Esophagus muscularis mucosa (tissue), 4 donors: ENCODE measurements around the gene PNKP. TPM values are rescaled to one million over a fixed set of nuclear protein-coding genes. Genes with fewer than 3 reads are reported as not detected.

Experiments
- DNase-seq: peaks from one replicate; pipeline ENCODE4 v3.0.0-alpha.2; 2017; ENCODE audit errors: extremely low spot score
- H3K27ac ChIP-seq, 4 donors: fragments of 200-600 bp; sonication (generic); replicated peaks in 1 of 4; 1 replicate in 3 of 4; 2 replicates in 1 of 4; pipeline ENCODE4 v1.5.1; 2016 to 2019; ENCODE audit warnings: mild to moderate bottlenecking in 1 of 4
- H3K27me3 ChIP-seq, 4 donors: fragments of 200-600 bp; sonication (generic); one replicate each; pipeline versions ENCODE4 v1.5.1 to v1.6.0; 2016 to 2019
- H3K36me3 ChIP-seq, 4 donors: fragments of 200-600 bp; sonication (generic); one replicate each; pipeline ENCODE4 v1.5.1; 2016 to 2019
- H3K4me1 ChIP-seq, 4 donors: fragments of 200-600 bp; sonication (generic); one replicate each; pipeline ENCODE4 v1.5.1; 2016 to 2019
- H3K4me3 ChIP-seq, 4 donors: fragments of 200-600 bp; sonication (generic); 1 replicate in 2 of 4; 2 replicates in 2 of 4; pipeline ENCODE4 v1.5.1; 2016 to 2019; ENCODE audit warnings: mild to moderate bottlenecking in 4 of 4, moderate library complexity in 1 of 4
- H3K9me3 ChIP-seq, 4 donors: fragments of 200-600 bp; sonication (generic); 1 replicate in 3 of 4; 2 replicates in 1 of 4; pipeline ENCODE4 v1.5.1; 2016 to 2019
- EP300 ChIP-seq: sonication (generic); formaldehyde crosslinking; IDR thresholded peaks from one replicate; pipeline ENCODE4 v1.6.1; 2017; ENCODE audit warnings: antibody characterized with exemption
- POLR2A ChIP-seq: fragments of 450-650 bp; IDR thresholded peaks from one replicate; pipeline ENCODE4 v1.6.1; 2017; ENCODE audit warnings: antibody characterized with exemption, moderate library complexity, mild to moderate bottlenecking, low read depth
- POLR2AphosphoS5 ChIP-seq, 2 donors: sonication (generic); formaldehyde crosslinking; IDR thresholded peaks; one replicate each; pipeline ENCODE4 v1.6.1; 2017; ENCODE audit warnings: antibody characterized with exemption in 2 of 2
- WGBS: methylation state at CpG from one replicate; pipeline ENCODE4 v1.1.5; 2018; 5-methylcytosine and 5-hydroxymethylcytosine counted together
- intact Hi-C: fragments of 100-400 bp; cut with DNase I; formaldehyde crosslinking; loops from one replicate; pipeline ENCODE4 v1.15.1; 2023
- total RNA-seq, 4 donors: library from RNA; depleted of rRNA; stranded (reverse); fragments of >200 nt; gene quantifications; one replicate each; pipeline versions ENCODE4 v1.1.0 to v1.2.1, GENCODE V29; 2016
- TF ChIP-seq, protein P1 (sequence below), 3 experiments: fragments of 200-600 bp in 2 of 3; fragments of 450-650 bp in 1 of 3; sonication (generic) in 2 of 3; IDR thresholded peaks; one replicate each; pipeline ENCODE4 v1.5.1; 2017 to 2019; ENCODE audit warnings: antibody characterized with exemption in 3 of 3, mild to moderate bottlenecking in 2 of 3, moderate library complexity in 1 of 3

PNKP gene
- total RNA-seq, 4 donors from 2014 or later: 21.4 to 43.7 (median 27.8) TPM

GRCh38 chr19:49894879-49895565 is 27.6 kb upstream of the PNKP start:
- peaks cover 0 to 28% (median 8%) of the 10 kb centered on the region in 4 donors for H3K27me3 ChIP-seq
- no peak for TF ChIP-seq POLR2A
- TF ChIP-seq POLR2AphosphoS5 (IDR thresholded peaks at IDR 0.05): no peak
- TF ChIP-seq, protein P1, sequence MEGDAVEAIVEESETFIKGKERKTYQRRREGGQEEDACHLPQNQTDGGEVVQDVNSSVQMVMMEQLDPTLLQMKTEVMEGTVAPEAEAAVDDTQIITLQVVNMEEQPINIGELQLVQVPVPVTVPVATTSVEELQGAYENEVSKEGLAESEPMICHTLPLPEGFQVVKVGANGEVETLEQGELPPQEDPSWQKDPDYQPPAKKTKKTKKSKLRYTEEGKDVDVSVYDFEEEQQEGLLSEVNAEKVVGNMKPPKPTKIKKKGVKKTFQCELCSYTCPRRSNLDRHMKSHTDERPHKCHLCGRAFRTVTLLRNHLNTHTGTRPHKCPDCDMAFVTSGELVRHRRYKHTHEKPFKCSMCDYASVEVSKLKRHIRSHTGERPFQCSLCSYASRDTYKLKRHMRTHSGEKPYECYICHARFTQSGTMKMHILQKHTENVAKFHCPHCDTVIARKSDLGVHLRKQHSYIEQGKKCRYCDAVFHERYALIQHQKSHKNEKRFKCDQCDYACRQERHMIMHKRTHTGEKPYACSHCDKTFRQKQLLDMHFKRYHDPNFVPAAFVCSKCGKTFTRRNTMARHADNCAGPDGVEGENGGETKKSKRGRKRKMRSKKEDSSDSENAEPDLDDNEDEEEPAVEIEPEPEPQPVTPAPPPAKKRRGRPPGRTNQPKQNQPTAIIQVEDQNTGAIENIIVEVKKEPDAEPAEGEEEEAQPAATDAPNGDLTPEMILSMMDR (IDR thresholded peaks at IDR 0.05): no peak
- TF ChIP-seq EP300: no peak

DNA sequence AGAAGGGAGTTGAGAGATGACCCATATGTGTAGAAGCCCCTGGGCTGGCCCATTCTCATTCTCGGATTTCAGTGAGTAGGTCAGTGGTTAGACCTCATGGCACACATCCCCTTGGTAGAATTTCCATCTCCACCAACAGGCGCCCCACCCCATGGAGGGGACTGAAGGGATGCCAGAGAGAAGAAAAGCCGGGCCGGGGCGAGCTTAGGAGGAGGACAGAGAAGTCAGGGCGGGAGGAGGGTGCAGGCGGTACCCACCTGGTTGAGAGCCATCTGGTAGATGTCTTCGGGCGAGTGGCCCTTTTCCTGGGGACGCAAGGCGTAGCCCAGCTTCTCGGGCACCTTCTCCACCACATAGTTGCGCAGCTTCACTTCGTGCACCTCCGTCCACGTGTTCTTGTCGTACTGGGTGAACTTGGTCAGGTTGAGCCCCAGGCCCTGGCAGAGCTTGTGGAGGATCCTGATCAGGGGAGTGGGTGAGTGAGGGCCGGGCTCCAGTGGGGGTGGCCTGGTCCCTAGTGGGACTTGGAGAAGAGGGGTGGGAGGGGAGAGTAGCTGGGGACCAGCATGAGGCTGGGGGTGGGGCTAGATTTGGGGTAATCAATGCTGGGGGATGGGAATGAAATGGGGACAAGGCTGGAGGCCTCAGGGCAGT is 26.8 kb upstream of the PNKP start:
- DNase-seq: no peak
- 94% methylated on average over 18 of the region's 18 CpGs for WGBS

More at GRCh38 chr19:49894879-49895565, 27.6 kb upstream of the PNKP start:
- H3K36me3 ChIP-seq: no peaks in the 10 kb centered on the region
- H3K9me3 ChIP-seq: no peaks in the 10 kb centered on the region
- peaks cover 16 to 27% (median 25%) of the 10 kb centered on the region in 4 donors for H3K4me1 ChIP-seq
- no peak for DNase-seq
- intact Hi-C loops: no loop called here
- no peak overlapping the region for H3K27ac ChIP-seq
- WGBS: 79% methylated on average over 9 of the region's 17 CpGs
- H3K4me3 ChIP-seq: no peak overlapping the region

DNA sequence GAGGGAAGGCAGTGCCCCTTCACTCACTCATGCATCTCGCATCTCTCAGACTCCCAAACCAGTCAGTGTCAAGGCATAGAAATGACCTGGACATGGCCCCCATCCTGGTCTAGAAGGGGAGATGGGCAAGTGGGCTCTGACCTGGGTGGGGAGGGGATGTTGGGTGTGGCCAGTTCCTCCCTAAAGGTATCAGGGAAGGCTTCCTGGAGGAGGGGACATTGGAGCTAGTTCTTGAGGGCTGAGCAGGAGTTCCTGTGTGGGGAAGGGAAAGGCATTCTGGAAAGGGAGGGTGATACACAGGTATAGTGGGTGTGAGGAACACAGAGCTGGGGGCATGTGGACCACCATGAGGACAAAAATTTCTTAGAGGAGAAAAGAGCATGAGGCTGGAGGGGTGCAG is 25.3 kb upstream of the PNKP start:
- no peak overlapping the region for H3K27ac ChIP-seq
- no peak overlapping the region for H3K4me3 ChIP-seq
- H3K9me3 ChIP-seq: no peaks in the 10 kb centered on the region
- WGBS: 93% methylated on average over 1 of the region's 1 CpG
- intact Hi-C loops: no loop called here
- H3K36me3 ChIP-seq: peaks cover 4 to 19% (median 10%) of the 10 kb centered on the region in 4 donors
- TF ChIP-seq EP300 (no peak), POLR2A (no peak), POLR2AphosphoS5 (IDR thresholded peaks at IDR 0.05) (no peak)
- TF ChIP-seq, protein P1 (IDR thresholded peaks at IDR 0.05): no peak
- H3K4me1 ChIP-seq: peaks cover 17 to 32% (median 26%) of the 10 kb centered on the region in 4 donors
- peaks cover 0 to 37% (median 9%) of the 10 kb centered on the region in 4 donors for H3K27me3 ChIP-seq
- DNase-seq: no peak

More for the DNA sequence above, 26.8 kb upstream of the PNKP start:
- H3K9me3 ChIP-seq: no peaks in the 10 kb centered on the region
- no peak overlapping the region for H3K4me3 ChIP-seq
- H3K36me3 ChIP-seq: peaks cover 0 to 4% (median 0%) of the 10 kb centered on the region in 4 donors
- no peak overlapping the region for H3K27ac ChIP-seq
- H3K4me1 ChIP-seq: peaks cover 19 to 33% (median 31%) of the 10 kb centered on the region in 4 donors
- H3K27me3 ChIP-seq: peaks cover 0 to 36% (median 9%) of the 10 kb centered on the region in 4 donors
- no peak for TF ChIP-seq EP300
- TF ChIP-seq, protein P1 (IDR thresholded peaks at IDR 0.05): no peak
- no peak for TF ChIP-seq POLR2A
- TF ChIP-seq POLR2AphosphoS5 (IDR thresholded peaks at IDR 0.05): no peak
- intact Hi-C loops: no loop called here

- Histone ChIP-seq H3K4me1 (peaks cover 9 to 18% (median 16%) of the 10 kb centered on the region in 4 donors), H3K4me3 (no peak overlapping the region), H3K27me3 (peaks cover 0 to 37% (median 9%) of the 10 kb centered on the region in 4 donors), H3K9me3 (no peaks in the 10 kb centered on the region), H3K27ac (no peak overlapping the region), H3K36me3 (peaks cover 4 to 32% (median 15%) of the 10 kb centered on the region in 4 donors)
- intact Hi-C loops: no loop called here
- WGBS: 86% methylated on average over 16 of the region's 17 CpGs
- no peak for DNase-seq
- TF ChIP-seq EP300: no peak
- TF ChIP-seq POLR2AphosphoS5 (IDR thresholded peaks at IDR 0.05): no peak
- TF ChIP-seq POLR2A: no peak
- TF ChIP-seq, protein P1 (IDR thresholded peaks at IDR 0.05): no peak
Observed at GRCh38 chr19:49891393-49891792, 24.0 kb upstream of the PNKP start.
